Panc1 (cell line): ENCODE measurements around the gene OMP. TPM values are rescaled to one million over a fixed set of nuclear protein-coding genes. Genes with fewer than 3 reads are reported as not detected.

Experiments used
- ATAC-seq: fragments of 200-7000 bp; cut with Tn5 transposase; 2 replicates; pipeline ENCODE4 v1.9.1; 2020; ENCODE audit warnings: mild to moderate bottlenecking, moderate library complexity
- BruUV-seq: library from RNA; stranded (reverse); fragments of 400-500 nt; replicated peaks from 2 replicates; lab custom pipeline; 2021; lab: Mats Ljungman, UMichigan
- CTCF ChIA-PET: fragments of 300-600 bp; sonication (Branson Sonifier 250); formaldehyde crosslinking; loops from one replicate; lab custom pipeline; 2022; ENCODE audit warnings: antibody characterized with exemption; lab: Charles Lee
- POLR2A ChIA-PET: fragments of 300-600 bp; sonication (Branson Sonifier 250); formaldehyde crosslinking; loops from one replicate; lab custom pipeline; 2022; ENCODE audit warnings: antibody characterized with exemption; lab: Charles Lee
- DNase-seq: peaks from one replicate; pipeline ENCODE4 v3.0.0-alpha.2; 2010; ENCODE audit warnings: low read depth, low spot score
- H3K27ac ChIP-seq: 2 replicates; pipeline ENCODE4 v1.5.1; 2011; ENCODE audit warnings: mild to moderate bottlenecking, low read length, inconsistent platforms
- H3K27me3 ChIP-seq: fragments of 200-500 bp; sonication (Bioruptor generic); 2 replicates; pipeline ENCODE4 v1.6.0; 2014; ENCODE audit warnings: low read length, inconsistent platforms; ENCODE audit not compliant: control insufficient read depth, insufficient read depth
- H3K36me3 ChIP-seq: fragments of 200-500 bp; sonication (Bioruptor generic); 2 replicates; pipeline ENCODE4 v1.5.1; 2014; ENCODE audit warnings: inconsistent platforms, mild to moderate bottlenecking, low read length, moderate library complexity; ENCODE audit not compliant: control insufficient read depth, insufficient read depth
- H3K4me1 ChIP-seq: 2 replicates; pipeline ENCODE4 v1.5.1; 2011; ENCODE audit warnings: inconsistent platforms, mild to moderate bottlenecking, low read length, moderate library complexity; ENCODE audit not compliant: control insufficient read depth, insufficient read depth
- H3K4me3 ChIP-seq, 2 experiments: 2 replicates each; pipeline ENCODE4 v1.5.1; 2011 to 2012; ENCODE audit warnings: low read depth in 2 of 2, low read length in 2 of 2, mild to moderate bottlenecking in 2 of 2, inconsistent platforms in 1 of 2, moderate library complexity in 1 of 2
- H3K9me3 ChIP-seq: fragments of 200-500 bp; sonication (Bioruptor generic); 2 replicates; pipeline ENCODE4 v1.5.1; 2014; ENCODE audit warnings: low read depth, mild to moderate bottlenecking, inconsistent platforms, low read length, moderate library complexity; ENCODE audit not compliant: control insufficient read depth, insufficient read depth
- CTCF ChIP-seq: fragments of 450-650 bp; IDR thresholded peaks from 2 replicates; pipeline ENCODE4 v1.5.1; 2017; ENCODE audit warnings: mild to moderate bottlenecking
- POLR2AphosphoS5 ChIP-seq: IDR thresholded peaks from 2 replicates; pipeline ENCODE4 v1.6.1; 2012; ENCODE audit warnings: mild to moderate bottlenecking, low read depth, low read length, moderate library complexity
- REST ChIP-seq, 2 experiments: IDR thresholded peaks; 2 replicates each; pipeline ENCODE4 v1.6.1; 2011 to 2012; ENCODE audit warnings: low read depth in 2 of 2, control low read depth in 1 of 2, low read length in 1 of 2, mild to moderate bottlenecking in 1 of 2, moderate library complexity in 1 of 2; ENCODE audit not compliant: insufficient read depth in 1 of 2
- SIN3A ChIP-seq: IDR thresholded peaks from 2 replicates; pipeline ENCODE4 v1.6.1; 2012; ENCODE audit warnings: low read depth, mild to moderate bottlenecking, low read length, moderate library complexity, borderline replicate concordance; ENCODE audit not compliant: insufficient read depth
- TCF7L2 ChIP-seq: IDR thresholded peaks from 2 replicates; pipeline ENCODE4 v1.6.1; 2011; ENCODE audit warnings: mild to moderate bottlenecking, low read depth, low read length, inconsistent platforms
- in situ Hi-C: cut with HindIII; loops from 2 replicates; pipeline ENCODE4 v1.10.0; 2016; ENCODE audit warnings: low sequenced_read_pairs, low pct_unique_long_range_greater_than_20kb
- intact Hi-C: fragments of 100-400 bp; cut with micrococcal nuclease; formaldehyde crosslinking; loops from one replicate; pipeline ENCODE4 v1.10.0; 2022; ENCODE audit not compliant: unreplicated experiment
- total RNA-seq: library from RNA; stranded (reverse); gene quantifications from one replicate; pipeline ENCODE4 v1.2.1, GENCODE V29; 2021; ENCODE audit not compliant: unreplicated experiment

Gene OMP
- total RNA-seq, 1 experiment from 2014 or later, result 1.5 TPM

GRCh38 chr11:77075425-77075905, 27.2 kb upstream of the OMP start:
- H3K36me3 ChIP-seq, result no peaks in the 10 kb centered on the region
- DNase-seq, result no peak
- TF ChIP-seq TCF7L2 (no peak), POLR2AphosphoS5 (no peak), SIN3A (no peak)
- no peak for ATAC-seq
- ChIA-PET POLR2A (no interaction called here), CTCF (interaction anchor here (0.9 kb wide), 1 partner anchor 16 kb away, joined by 6 read pairs; no protein-coding TSS in a partner anchor)
- no TSS peak for BruUV-seq
- H3K9me3 ChIP-seq, result no peaks in the 10 kb centered on the region
- no peaks in the 10 kb centered on the region for H3K27me3 ChIP-seq
- no peak overlapping the region for H3K27ac ChIP-seq
- H3K4me3 ChIP-seq, result no peak overlapping the region
- intact Hi-C loops (no loop called here), in situ Hi-C loops (no loop called here)
- H3K4me1 ChIP-seq, result peaks cover 9% of the 10 kb centered on the region

GRCh38 chr11:77079666-77080065, 23.0 kb upstream of the OMP start:
- intact Hi-C loops, result no loop called here
- in situ Hi-C loops, result no loop called here
- BruUV-seq, result no TSS peak
- Histone ChIP-seq H3K9me3 (no peaks in the 10 kb centered on the region), H3K4me1 (no peaks in the 10 kb centered on the region), H3K27me3 (no peaks in the 10 kb centered on the region), H3K27ac (no peak overlapping the region), H3K4me3 (no peak overlapping the region), H3K36me3 (no peaks in the 10 kb centered on the region)
- TF ChIP-seq REST (IDR thresholded peaks at IDR 0.05; ENCODE audit: insufficient read depth in 1 of 2, low read depth in 2 of 2, low read length in 1 of 2) (no peak), CTCF (no peak), TCF7L2 (no peak), POLR2AphosphoS5 (no peak), SIN3A (no peak)
- ChIA-PET POLR2A (no interaction called here), CTCF (no interaction called here)
- DNase-seq (no peak), ATAC-seq (no peak)

GRCh38 chr11:77080643-77081210, 21.9 kb upstream of the OMP start:
- BruUV-seq, result no TSS peak
- DNase-seq (no peak), ATAC-seq (no peak)
- no peaks in the 10 kb centered on the region for H3K9me3 ChIP-seq
- no peaks in the 10 kb centered on the region for H3K27me3 ChIP-seq
- in situ Hi-C loops, result no loop called here
- no peak overlapping the region for H3K27ac ChIP-seq
- ChIA-PET POLR2A (no interaction called here), CTCF (interaction anchor here (0.9 kb wide), 1 partner anchor 33 kb away, joined by 3 read pairs; no protein-coding TSS in a partner anchor)
- TF ChIP-seq REST (IDR thresholded peaks at IDR 0.05; ENCODE audit: insufficient read depth in 1 of 2, low read depth in 2 of 2, low read length in 1 of 2) (no peak), POLR2AphosphoS5 (no peak), SIN3A (no peak)
- no peaks in the 10 kb centered on the region for H3K36me3 ChIP-seq
- H3K4me1 ChIP-seq, result no peaks in the 10 kb centered on the region
- intact Hi-C loops, result no loop called here
- no peak overlapping the region for H3K4me3 ChIP-seq
